Activated CD8-positive, alpha-beta memory T cell treated with anti-CD3 and anti-CD28 coated beads for 36 hours (primary cell): ENCODE data around the gene SALL3. TPM values are rescaled to one million over a fixed set of nuclear protein-coding genes. Genes with fewer than 3 reads are reported as not detected.
"Not testable (repeated sequence)": the region's sequence is repeated elsewhere in the genome, so short reads cannot be mapped to it uniquely, and the experiment has no call there.

Experiments
- CTCF ChIA-PET: fragments of 350-600 bp; sonication (Branson Sonifier 250); formaldehyde crosslinking; loops from one replicate; lab custom pipeline; 2021; ENCODE audit warnings: antibody characterized with exemption; lab: Charles Lee
- POLR2A ChIA-PET: fragments of 350-600 bp; sonication (Branson Sonifier 250); formaldehyde crosslinking; loops from one replicate; lab custom pipeline; 2021; ENCODE audit warnings: antibody characterized with exemption; lab: Charles Lee
- total RNA-seq, 2 experiments: library from RNA; stranded (reverse); gene quantifications; one replicate each; pipeline ENCODE4 v1.2.3, GENCODE V29; 2021

Gene SALL3
- under 1 TPM in 1 of 2 experiments, not detected in 1; 0.02 TPM for total RNA-seq

DNA sequence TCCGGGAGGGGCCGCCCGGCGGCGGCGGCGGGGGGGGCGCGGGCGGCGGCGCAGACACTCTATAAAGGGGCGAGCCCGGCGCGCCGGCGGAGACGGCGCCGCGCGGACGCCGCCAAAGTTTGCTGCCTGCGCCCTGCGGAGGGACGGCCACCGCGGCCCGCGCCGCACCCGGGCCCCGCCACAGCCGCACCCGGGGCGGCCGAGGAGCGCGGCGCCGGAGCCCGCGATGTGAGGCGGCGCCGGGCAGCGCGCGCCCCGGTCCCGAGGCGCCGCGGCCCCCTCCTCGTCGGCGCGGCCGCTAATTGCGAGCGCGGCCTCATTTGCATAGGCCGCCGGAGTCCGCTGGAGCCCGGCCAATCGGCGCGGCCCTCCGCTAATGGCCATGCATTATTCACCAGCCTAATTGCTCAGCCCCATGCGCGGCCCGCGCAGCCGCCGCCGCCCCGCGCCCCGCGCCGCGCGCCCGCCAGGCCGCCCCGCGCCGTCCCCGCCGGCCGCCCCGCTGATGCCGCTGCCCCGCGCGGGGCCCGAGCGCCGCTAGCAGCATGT is at the start of gene SALL3:
Gene SALL3, plus strand, starts transcription at position 89 of the 549 bp plus-strand sequence. Its CDS starts 457 bp downstream, at position 546.
- ChIA-PET POLR2A (no interaction called here), CTCF (no interaction called here)

GRCh38 chr18:78932281-78932680 is 47.3 kb upstream of the SALL3 start:
- ChIA-PET CTCF (no interaction called here), POLR2A (no interaction called here)

GRCh38 chr18:78934003-78934402 is 45.6 kb upstream of the SALL3 start:
- POLR2A ChIA-PET, result no interaction called here
- CTCF ChIA-PET, result no interaction called here

- ChIA-PET POLR2A (no interaction called here), CTCF (no interaction called here)
These were observed 44.9 kb upstream of the SALL3 start for GRCh38 chr18:78934551-78935225.

- ChIA-PET CTCF (no interaction called here), POLR2A (no interaction called here)
These were observed 44.2 kb upstream of the SALL3 start for GRCh38 chr18:78935406-78935805.

DNA sequence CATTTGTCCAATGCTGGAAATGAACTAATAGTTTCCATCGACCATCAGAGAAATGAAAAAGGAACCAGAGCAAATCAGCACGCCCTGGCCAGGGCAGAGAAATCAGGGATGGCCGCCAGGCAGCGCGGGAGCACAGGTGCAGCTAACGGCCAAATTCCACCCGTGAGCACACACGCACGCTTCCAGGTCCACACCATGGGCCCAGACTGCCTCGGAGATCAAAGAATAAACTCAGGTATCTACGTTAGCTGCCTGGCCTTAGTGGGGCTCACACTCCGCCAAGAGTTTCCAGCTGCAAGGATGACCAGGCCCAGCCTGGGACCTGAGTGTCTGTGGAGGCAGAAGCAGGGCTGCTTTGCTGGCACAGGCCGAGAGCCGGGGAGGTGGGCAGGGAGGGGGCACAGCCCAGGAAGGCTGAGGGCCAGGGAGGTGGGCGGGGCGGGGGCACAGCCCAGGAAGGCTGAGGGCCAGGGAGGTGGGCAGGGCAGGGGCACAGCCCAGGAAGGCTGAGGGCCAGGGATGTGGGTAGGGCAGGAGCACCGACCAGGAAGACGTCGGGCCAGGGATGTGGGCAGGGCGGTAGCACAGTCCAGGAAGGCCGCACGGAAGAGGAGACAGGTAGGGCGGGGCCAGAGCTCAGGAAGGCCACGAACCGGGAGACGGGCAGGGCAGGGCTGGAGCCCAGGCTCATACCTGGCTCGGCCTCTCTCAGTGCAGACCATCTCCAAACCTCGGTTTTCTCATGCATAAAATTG is 43.2 kb upstream of the SALL3 start:
- ChIA-PET CTCF (no interaction called here), POLR2A (no interaction called here)

DNA sequence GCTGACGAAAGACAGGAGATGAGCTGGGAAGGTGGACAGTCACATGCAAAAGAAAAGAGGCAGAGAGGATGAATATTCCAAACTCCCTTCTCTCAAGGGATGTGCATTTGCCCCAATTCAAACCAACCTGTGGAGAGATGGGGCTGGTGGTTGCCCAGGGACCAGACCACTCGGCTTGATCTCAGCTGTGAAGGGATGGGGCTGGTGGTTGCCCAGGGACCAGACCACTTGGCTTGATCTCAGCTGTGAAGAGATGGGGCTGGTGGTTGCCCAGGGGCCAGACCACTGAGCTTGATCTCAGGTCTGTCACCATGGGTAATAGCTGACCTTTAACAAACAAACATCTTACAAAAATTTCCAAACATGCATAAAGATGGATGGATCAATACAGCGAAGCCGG is 42.5 kb upstream of the SALL3 start:
- ChIA-PET CTCF (no interaction called here), POLR2A (no interaction called here)

GRCh38 chr18:78939105-78939504 is 40.5 kb upstream of the SALL3 start:
- ChIA-PET CTCF (no interaction called here), POLR2A (no interaction called here)

- ChIA-PET CTCF (no interaction called here), POLR2A (no interaction called here)
These were observed 39.7 kb upstream of the SALL3 start for GRCh38 chr18:78939734-78940494.

GRCh38 chr18:78942236-78942635 is 37.4 kb upstream of the SALL3 start:
- POLR2A ChIA-PET, CTCF ChIA-PET: not testable (repeated sequence)

DNA sequence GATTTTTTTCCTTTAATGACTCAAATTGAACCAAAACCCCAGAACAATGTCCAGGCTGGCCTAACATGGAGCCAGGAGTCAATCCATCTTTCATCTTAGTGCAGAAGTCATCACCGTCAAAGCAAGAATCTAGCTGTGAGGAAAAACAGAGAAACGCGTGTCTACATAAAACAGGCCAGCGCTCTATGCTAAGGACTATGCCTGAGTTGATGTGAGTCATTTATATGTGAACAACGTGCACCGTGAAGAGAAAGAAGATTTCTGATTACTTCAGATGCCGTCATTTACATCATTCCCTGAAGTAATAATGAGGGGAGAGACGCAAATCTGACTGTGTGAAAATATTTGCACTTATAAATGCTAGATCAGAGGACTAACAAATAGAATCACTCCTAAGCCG is 34.0 kb upstream of the SALL3 start:
- POLR2A ChIA-PET, result no interaction called here
- CTCF ChIA-PET, result no interaction called here

- ChIA-PET POLR2A (no interaction called here), CTCF (no interaction called here)
These were observed 32.3 kb upstream of the SALL3 start for GRCh38 chr18:78947291-78947690.

GRCh38 chr18:78948221-78948620 is 31.4 kb upstream of the SALL3 start:
- CTCF ChIA-PET, result no interaction called here
- POLR2A ChIA-PET, result no interaction called here

- POLR2A ChIA-PET, result no interaction called here
- CTCF ChIA-PET, result no interaction called here
These were observed 30.9 kb upstream of the SALL3 start for GRCh38 chr18:78948707-78949106.

- CTCF ChIA-PET, result no interaction called here
- POLR2A ChIA-PET, result no interaction called here
These were observed 30.4 kb upstream of the SALL3 start for GRCh38 chr18:78949216-78949615.

DNA sequence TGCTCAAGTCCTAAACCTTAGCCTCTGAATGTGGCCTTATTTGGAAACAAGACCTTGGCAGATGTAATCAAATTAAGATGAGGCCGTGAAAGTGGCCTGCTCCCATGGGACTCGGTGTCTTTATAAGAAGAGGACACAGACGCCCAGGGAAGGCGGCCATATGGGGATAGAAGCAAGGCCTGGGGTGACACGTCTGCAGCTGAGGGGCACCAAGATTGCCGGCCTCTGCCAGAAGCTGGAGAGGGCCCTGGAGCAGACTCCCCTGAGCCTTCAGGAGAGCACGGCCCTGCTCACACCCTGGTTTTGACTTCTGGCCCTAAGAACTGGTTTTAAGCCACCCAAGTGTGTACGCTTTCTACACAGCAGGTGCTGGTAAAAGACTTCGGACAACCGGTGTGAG is 29.2 kb upstream of the SALL3 start:
- POLR2A ChIA-PET, result no interaction called here
- CTCF ChIA-PET, result no interaction called here

DNA sequence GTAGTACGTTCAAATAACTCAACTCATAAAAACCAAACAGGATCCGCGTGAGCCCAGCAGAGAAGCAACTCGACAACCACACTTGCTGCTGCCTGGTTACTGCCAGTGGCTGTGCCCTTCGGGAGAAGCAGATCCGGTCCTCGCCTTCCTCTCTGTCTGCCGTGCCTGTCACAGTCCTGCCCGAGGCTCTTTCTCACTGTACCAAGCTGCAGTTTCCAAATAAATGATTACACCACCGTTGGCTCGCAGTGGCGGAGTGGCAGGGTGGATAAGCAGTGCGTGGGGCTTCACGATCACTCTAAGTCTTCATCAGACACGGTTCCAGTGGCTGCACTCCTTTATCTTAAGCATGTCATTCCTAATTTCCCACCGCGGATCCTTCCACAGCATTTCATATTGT is 26.1 kb upstream of the SALL3 start:
- ChIA-PET POLR2A (no interaction called here), CTCF (no interaction called here)

- ChIA-PET CTCF (no interaction called here), POLR2A (no interaction called here)
These were observed 24.6 kb upstream of the SALL3 start for GRCh38 chr18:78955051-78955450.

GRCh38 chr18:78957140-78957539 is 22.5 kb upstream of the SALL3 start:
- POLR2A ChIA-PET, result no interaction called here
- CTCF ChIA-PET, result no interaction called here

GRCh38 chr18:78960709-78961108 is 18.9 kb upstream of the SALL3 start:
- POLR2A ChIA-PET, result no interaction called here
- CTCF ChIA-PET, result no interaction called here
